ENCODE measurements around the gene TBX1.
"Not testable (repeated sequence)": the region's sequence is repeated elsewhere in the genome, so short reads cannot be mapped to it uniquely, and the experiment has no call there.

Gene TBX1

DNA sequence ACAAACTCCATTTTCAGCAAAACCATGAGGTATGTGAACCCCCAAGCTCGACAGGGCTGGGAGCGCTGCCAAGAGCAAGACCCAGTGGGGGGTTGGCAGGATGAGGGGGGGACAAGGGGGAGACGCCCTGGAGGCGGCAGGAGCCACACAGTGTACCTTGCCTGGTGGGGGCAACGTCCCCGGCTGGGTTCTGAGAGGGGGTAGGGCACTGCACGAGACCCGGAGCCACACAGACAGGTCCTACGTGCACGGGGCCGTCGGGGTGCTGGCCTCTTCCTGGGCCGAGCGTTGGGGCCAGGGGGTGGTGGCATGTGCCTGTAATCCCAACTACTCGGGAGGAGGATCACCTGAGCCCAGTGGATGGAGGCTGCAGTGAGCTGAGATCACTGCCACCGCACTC is 28.8 kb downstream of the TBX1 start:
- no peak for DNase-seq (ENCODE audit: low read depth)
- in situ Hi-C loops (cut with HindIII; ENCODE audit: low sequenced_read_pairs), result no loop called here
- no peak overlapping the region for H3K4me3 ChIP-seq (ENCODE audit: low read depth, low read length)
- TF ChIP-seq, protein P1, sequence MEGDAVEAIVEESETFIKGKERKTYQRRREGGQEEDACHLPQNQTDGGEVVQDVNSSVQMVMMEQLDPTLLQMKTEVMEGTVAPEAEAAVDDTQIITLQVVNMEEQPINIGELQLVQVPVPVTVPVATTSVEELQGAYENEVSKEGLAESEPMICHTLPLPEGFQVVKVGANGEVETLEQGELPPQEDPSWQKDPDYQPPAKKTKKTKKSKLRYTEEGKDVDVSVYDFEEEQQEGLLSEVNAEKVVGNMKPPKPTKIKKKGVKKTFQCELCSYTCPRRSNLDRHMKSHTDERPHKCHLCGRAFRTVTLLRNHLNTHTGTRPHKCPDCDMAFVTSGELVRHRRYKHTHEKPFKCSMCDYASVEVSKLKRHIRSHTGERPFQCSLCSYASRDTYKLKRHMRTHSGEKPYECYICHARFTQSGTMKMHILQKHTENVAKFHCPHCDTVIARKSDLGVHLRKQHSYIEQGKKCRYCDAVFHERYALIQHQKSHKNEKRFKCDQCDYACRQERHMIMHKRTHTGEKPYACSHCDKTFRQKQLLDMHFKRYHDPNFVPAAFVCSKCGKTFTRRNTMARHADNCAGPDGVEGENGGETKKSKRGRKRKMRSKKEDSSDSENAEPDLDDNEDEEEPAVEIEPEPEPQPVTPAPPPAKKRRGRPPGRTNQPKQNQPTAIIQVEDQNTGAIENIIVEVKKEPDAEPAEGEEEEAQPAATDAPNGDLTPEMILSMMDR (IDR thresholded peaks at IDR 0.05; ENCODE audit: low read depth, low read length, missing control alignments), result no peak

DNA sequence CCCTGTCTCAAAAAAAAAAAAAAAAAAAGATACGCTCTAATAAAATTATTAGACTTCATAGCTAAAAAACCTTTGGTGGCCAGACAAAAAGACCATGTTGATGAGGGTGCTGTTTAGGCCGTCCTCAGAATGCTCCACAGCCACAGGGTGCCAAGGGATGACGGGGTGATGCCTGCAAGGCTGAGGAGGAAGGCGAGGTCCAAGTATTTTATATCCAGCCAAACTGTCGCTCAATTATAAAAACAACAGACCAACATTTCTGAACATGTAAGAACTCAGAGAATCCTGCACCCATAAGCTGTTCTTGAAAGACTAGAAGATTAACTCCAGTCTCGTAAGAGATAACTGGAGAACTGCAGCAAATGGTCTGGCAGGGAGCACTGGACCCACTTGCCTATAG is 29.2 kb downstream of the TBX1 start:
- no peak for DNase-seq (ENCODE audit: low read depth)
- TF ChIP-seq, protein P1 (IDR thresholded peaks at IDR 0.05; ENCODE audit: low read depth, low read length, missing control alignments), result no peak
- no peak overlapping the region for H3K4me3 ChIP-seq (ENCODE audit: low read depth, low read length)
- in situ Hi-C loops (cut with HindIII; ENCODE audit: low sequenced_read_pairs), result no loop called here

DNA sequence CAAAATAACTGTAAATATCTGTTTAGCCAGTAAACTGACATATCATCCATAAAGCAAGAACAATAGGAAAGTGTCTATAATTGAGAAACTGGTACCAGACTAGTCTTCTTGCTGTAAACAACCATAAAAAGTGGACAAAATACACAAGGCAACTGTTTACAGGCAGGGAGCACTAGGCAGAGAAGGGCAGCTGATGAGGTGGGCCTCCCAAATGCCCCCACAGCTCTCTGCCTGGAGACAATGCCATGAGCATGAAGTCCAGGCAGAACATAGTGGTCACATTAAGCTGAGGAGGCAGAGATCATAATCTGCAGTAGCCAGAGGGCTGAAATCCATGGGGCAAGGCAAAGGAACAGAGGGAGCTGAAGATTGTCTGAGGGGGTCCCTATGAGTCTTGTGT is 30.7 kb downstream of the TBX1 start:
- H3K4me3 ChIP-seq (ENCODE audit: low read depth, low read length), result no peak overlapping the region
- in situ Hi-C loops (cut with HindIII; ENCODE audit: low sequenced_read_pairs), result no loop called here
- no peak for DNase-seq (ENCODE audit: low read depth)
- TF ChIP-seq, protein P1 (IDR thresholded peaks at IDR 0.05; ENCODE audit: low read depth, low read length, missing control alignments), result no peak

DNA sequence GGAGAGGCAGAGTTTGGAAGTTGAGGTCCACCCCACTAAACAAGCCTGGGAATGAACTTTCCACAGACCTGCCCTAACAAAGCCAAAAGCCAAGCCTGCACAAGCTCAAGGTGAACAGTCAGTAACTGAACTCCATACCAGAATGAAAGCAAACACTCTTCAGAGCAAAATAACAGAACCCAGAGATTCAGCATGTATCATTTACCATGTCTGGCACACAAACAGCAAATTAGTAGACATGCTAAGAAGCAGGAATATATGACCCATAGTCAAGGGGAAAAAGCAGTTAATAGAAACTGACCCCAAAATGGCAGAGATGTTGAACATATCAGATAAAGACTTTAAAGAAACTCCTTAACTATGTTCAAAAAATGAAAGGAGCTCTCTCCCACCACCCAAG is 31.3 kb downstream of the TBX1 start:
- in situ Hi-C loops (cut with HindIII; ENCODE audit: low sequenced_read_pairs), result no loop called here
- TF ChIP-seq, protein P1 (IDR thresholded peaks at IDR 0.05; ENCODE audit: low read depth, low read length, missing control alignments), result no peak
- DNase-seq (ENCODE audit: low read depth), result no peak
- no peak overlapping the region for H3K4me3 ChIP-seq (ENCODE audit: low read depth, low read length)

DNA sequence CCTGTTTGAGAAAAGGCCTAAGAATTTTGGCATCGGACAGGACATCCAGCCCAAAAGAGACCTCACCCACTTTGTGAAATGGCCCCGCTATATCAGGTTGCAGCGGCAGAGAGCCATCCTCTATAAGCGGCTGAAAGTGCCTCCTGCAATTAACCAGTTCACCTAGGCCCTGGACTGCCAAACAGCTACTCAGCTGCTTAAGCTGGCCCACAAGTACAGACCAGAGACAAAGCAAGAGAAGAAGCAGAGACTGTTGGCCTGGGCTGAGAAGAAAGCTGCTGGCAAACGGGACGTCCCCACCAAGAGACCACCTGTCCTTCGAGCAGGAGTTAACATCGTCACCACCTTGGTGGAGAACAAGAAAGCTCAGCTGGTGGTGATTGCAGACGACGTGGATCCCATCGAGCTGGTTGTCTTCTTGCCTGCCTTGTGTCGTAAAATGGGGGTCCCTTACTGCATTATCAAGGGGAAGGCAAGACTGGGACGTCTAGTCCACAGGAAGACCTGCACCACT is 31.9 kb downstream of the TBX1 start:
- in situ Hi-C loops (cut with HindIII; ENCODE audit: low sequenced_read_pairs); DNase-seq (ENCODE audit: low read depth); H3K4me3 ChIP-seq (ENCODE audit: low read depth, low read length): not testable (repeated sequence)

DNA sequence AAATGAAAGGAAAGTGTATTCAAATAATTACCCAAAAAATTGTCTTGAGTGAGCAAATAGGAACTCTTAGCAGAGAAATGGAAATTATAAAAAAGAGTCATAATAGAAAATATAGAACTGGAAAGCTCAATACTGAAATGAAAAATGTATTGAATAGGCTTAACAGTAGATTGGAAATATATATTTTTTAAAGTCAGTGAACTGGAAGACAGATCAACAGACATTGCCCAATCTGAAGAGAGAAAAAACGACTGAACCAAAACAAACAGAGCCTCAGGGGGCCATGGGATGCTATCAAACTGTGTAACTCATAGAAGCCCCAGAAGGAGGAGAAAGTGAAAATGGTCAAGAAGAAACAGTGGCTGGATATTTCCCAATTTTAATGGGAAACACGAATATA is 32.6 kb downstream of the TBX1 start:
- TF ChIP-seq, protein P1 (IDR thresholded peaks at IDR 0.05; ENCODE audit: low read depth, low read length, missing control alignments), result no peak
- DNase-seq (ENCODE audit: low read depth), result no peak
- in situ Hi-C loops (cut with HindIII; ENCODE audit: low sequenced_read_pairs), result no loop called here
- no peak overlapping the region for H3K4me3 ChIP-seq (ENCODE audit: low read depth, low read length)

DNA sequence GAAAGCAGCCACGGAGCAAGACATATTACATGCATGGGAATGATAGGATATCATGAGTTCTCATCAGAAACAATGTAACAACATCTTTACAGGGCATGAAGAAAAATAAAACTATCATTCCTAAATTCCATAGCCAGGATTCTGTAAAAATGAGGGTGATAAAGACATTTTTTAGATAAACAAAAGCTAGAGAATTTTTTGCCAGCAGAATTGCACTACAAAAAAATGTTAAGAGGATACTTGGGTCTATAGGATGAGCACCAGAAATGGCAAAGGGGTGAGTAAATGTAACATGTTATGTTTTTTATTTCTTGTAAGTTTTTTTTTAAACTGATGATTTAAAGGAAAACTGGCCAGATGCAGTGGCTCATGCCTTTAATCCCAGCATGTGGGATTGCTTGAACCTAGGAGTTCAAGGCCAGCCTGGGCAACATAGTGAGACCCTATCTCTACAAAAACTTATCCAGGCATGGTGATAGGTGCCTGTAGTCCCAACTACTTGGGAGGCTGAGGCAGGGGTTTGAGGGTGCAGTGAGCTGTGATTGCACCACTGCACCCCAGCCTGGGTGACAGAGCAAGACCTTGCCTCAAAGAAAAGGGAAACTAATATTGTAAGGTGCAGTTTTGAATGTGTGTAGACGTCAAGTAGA is 33.2 kb downstream of the TBX1 start:
- TF ChIP-seq, protein P1 (IDR thresholded peaks at IDR 0.05; ENCODE audit: low read depth, low read length, missing control alignments), result no peak
- in situ Hi-C loops (cut with HindIII; ENCODE audit: low sequenced_read_pairs), result no loop called here
- DNase-seq (ENCODE audit: low read depth), result no peak
- H3K4me3 ChIP-seq (ENCODE audit: low read depth, low read length), result no peak overlapping the region
